Measurements from ENCODE around the gene OR10G3.
"Not testable (repeated sequence)": the region's sequence is repeated elsewhere in the genome, so short reads cannot be mapped to it uniquely, and the experiment has no call there.

Gene OR10G3

DNA sequence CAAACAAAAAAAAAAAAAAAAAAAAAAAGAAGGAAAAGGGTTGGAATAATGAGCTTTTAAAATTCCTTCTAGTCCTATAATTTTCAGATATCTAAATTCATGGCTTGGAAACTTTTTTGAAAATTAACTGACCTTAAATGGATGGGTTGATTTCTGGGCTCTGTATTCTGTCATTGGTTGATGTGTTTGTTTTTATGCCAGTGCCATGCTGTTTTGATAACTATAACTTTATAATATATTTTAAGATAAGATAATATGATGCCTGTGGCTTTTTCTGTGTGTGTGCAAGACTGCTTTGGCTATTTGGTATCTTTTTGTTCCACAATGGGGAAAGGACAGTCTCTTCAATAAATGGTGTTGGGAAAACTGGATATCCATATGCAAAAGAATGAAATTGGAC, 7.3 kb downstream of the OR10G3 start:
- H3K4me3 ChIP-seq (ENCODE audit: low read depth, low read length): no peak overlapping the region
- TF ChIP-seq, protein P1, sequence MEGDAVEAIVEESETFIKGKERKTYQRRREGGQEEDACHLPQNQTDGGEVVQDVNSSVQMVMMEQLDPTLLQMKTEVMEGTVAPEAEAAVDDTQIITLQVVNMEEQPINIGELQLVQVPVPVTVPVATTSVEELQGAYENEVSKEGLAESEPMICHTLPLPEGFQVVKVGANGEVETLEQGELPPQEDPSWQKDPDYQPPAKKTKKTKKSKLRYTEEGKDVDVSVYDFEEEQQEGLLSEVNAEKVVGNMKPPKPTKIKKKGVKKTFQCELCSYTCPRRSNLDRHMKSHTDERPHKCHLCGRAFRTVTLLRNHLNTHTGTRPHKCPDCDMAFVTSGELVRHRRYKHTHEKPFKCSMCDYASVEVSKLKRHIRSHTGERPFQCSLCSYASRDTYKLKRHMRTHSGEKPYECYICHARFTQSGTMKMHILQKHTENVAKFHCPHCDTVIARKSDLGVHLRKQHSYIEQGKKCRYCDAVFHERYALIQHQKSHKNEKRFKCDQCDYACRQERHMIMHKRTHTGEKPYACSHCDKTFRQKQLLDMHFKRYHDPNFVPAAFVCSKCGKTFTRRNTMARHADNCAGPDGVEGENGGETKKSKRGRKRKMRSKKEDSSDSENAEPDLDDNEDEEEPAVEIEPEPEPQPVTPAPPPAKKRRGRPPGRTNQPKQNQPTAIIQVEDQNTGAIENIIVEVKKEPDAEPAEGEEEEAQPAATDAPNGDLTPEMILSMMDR (IDR thresholded peaks at IDR 0.05; ENCODE audit: low read depth, low read length): no peak

DNA sequence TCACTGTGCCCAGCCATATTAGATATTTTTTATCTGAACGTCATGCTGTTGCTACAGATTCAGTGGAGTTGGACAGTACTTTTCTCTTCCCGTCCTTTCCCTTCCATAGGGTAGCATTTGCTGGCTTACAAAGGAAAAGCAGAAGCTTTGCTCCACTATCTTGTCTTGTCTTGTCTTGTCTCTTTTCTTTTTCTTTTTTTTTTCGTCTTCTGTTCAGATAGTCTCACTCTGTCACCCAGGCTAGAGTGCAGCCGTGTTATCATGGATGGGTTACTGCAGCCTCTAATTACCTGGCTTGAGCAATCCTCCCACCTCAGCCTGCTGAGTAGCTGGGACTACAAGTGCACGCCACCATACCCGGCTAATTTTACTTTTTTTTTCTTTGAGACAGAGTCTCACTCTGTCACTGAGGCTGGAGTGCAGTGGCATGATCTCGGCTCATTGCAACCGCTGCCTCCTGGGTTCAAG, 21.1 kb downstream of the OR10G3 start:
- no peak overlapping the region for H3K4me3 ChIP-seq (ENCODE audit: low read depth, low read length)
- TF ChIP-seq, protein P1 (IDR thresholded peaks at IDR 0.05; ENCODE audit: low read depth, low read length): no peak

DNA sequence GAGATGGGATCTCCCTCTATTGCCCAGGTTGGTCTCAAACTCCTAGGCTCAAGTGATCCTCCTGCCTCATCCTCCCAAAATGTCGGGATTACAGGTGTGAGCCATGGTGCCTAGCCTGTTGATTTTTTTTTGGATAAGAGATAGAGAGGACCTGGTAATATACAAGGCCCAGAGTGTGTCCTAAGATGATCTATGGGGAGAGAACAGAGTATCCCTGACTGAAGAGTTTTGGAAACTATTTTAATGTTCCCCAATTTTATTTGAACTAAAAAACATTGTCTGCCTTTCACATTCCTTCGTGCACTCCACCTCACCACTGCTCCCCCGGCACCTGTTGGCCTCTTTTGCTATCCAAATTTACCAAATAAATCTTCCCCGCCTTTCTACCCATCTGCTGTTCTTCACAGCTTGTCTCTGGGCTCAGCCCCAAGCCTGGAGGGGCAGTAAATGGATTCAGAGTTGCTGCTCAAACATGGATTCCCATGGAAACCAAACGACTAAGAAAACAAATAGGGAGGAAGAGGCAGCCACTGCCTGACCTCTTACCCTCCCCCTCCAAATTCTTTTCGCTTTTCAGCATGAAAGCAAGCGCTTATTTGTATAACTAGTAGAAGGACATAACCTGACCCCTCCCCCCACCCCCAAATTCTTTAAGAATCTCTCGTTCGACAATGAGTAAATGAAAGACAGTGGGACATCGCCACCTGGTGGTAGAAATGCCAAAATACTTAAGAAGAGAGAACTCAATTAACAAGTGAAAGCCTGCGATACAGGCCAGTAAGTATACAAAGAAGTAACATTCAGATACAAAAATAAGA, 22.6 kb downstream of the OR10G3 start:
- TF ChIP-seq, protein P1 (IDR thresholded peaks at IDR 0.05; ENCODE audit: low read depth, low read length): peak; percentile 17; the same call in 1 of the 2 replicates
- peak overlapping the region; percentile 14; the same call in 1 of the 2 replicates for H3K4me3 ChIP-seq (ENCODE audit: low read depth, low read length)

DNA sequence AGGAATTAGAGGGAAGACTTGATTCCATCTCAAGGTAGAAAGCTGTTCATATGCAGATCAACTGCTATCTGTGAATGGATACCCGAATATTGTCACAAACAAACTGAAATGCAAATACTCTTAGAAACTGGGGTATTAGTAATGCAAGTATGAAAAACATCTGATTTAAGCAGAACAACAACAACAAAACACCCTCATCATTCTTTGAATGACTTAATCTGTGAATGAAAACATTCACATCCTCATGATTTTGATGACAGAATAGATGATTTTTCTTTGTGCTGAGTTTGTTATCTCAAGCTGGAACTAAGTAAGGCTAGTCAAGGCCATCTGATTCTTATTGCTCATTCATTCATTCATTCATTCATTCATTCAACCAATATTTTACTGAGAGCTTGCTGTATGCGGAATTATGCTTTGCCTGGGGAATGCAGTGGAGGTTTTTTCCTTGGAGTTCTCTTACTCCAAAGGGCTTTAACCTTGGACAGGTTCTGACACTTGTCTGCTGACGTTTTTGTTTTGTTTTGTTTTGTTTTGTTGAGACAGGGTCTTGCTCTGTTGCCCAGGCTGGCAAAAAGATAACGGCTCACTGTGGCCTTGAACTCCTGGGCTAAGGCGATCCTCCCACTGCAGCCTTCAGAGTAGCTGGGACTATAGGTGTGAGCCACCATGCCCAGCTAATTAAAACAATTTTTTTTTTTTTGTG, 23.3 kb downstream of the OR10G3 start:
- H3K4me3 ChIP-seq (ENCODE audit: low read depth, low read length): no peak overlapping the region
- TF ChIP-seq, protein P1 (IDR thresholded peaks at IDR 0.05; ENCODE audit: low read depth, low read length): no peak

DNA sequence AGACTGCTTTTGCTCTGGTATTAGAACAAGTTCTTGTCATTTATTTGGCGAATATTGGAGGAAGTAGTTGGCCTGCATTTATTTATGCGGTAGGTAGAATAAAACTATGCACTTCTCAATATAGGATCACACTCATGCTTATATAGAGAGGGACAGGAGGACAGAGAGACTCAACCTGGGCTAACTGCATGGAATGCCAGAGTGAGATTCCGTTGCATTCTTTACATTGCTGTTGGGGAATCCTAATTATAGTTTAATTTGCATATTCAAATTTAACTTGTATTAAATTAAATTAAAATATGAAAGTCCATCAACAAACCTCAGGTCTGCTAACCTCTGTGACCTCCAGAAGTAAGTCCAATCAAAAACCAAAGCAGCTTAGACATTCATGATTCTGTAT, 26.6 kb downstream of the OR10G3 start:
- no peak overlapping the region for H3K4me3 ChIP-seq (ENCODE audit: low read depth, low read length)
- TF ChIP-seq, protein P1 (IDR thresholded peaks at IDR 0.05; ENCODE audit: low read depth, low read length): no peak

DNA sequence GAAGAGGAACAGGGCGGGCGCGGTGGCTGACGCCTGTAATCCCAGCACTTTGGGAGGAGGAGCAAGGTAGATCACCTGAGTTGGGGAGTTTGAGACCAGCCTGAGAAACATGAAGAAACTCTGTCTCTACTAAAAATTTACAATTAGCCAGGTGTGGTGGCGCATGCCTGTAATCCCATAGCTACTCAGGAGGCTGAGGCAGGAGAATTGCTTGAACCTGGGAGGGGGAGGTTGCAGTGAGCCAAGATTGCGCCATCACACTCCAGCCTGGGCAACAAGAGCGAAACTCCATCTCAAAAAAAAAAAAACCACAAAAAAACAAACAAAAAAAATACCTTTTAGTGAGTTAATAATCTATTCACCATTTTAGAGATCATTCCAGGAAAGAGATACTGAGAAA, 35.3 kb downstream of the OR10G3 start:
- H3K4me3 ChIP-seq (ENCODE audit: low read depth, low read length): not testable (repeated sequence)

DNA sequence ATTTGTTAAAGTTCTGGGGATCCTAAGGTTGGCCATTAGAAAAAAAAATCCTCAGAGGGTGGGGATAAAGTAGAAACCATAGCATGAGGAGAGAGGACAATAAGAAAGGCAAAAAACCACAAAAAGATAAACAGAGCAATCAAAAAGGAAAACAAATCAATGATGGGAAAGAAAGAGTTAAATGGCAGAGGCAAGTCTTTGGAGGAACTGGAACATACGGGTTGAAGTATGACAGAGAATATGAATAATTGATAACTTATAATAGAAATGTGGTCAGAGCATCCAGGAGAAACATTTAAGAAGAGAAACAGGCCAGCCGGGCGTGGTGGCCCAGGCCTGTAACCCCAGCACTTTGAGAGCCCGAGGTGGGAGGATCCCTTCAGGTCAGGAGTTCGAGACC, 35.9 kb downstream of the OR10G3 start:
- H3K4me3 ChIP-seq (ENCODE audit: low read depth, low read length): no peak overlapping the region
- TF ChIP-seq, protein P1 (IDR thresholded peaks at IDR 0.05; ENCODE audit: low read depth, low read length): no peak
